Upper lobe of right lung (tissue), 1 donor: Measurements from ENCODE around the gene PDLIM5. TPM values are rescaled to one million over a fixed set of nuclear protein-coding genes. Genes with fewer than 3 reads are reported as not detected.

Experiments used
- ATAC-seq: fragments of 200-7000 bp; cut with Tn5 transposase; one replicate; pipeline ENCODE4 v1.9.1; 2020; ENCODE audit warnings: mild to moderate bottlenecking, moderate library complexity
- DNase-seq: peaks from one replicate; pipeline ENCODE4 v3.0.0-alpha.2; 2020
- H3K27ac ChIP-seq: fragments of 200-600 bp; one replicate; pipeline ENCODE4 v1.8.0; 2022
- H3K27me3 ChIP-seq: fragments of 200-600 bp; one replicate; pipeline ENCODE4 v1.8.0; 2022; ENCODE audit warnings: mild to moderate bottlenecking
- H3K36me3 ChIP-seq: fragments of 200-600 bp; one replicate; pipeline ENCODE4 v1.8.0; 2022
- H3K4me1 ChIP-seq: fragments of 200-600 bp; one replicate; pipeline ENCODE4 v1.8.0; 2022
- H3K4me3 ChIP-seq: fragments of 200-600 bp; one replicate; pipeline ENCODE4 v1.8.0; 2022; ENCODE audit warnings: mild to moderate bottlenecking
- H3K9me3 ChIP-seq: fragments of 200-600 bp; one replicate; pipeline ENCODE4 v1.8.0; 2022
- CTCF ChIP-seq: fragments of 200-600 bp; IDR thresholded peaks from one replicate; pipeline ENCODE4 v1.8.0; 2022; ENCODE audit warnings: antibody characterized with exemption
- intact Hi-C: fragments of 100-400 bp; cut with DNase I; formaldehyde crosslinking; loops from one replicate; pipeline ENCODE4 v1.11.0; 2022
- total RNA-seq: library from RNA; stranded (reverse); fragmentation: NEBNext Ultra II Directional; extraction: Animal tissue kit (Norgen Biotek cat#: 25700); gene quantifications from one replicate; pipeline ENCODE4 v1.2.1, GENCODE V29; 2021
- donor health status: DM: no; HTN: yes; CAD: no; lungs with severe emphysema.

Gene PDLIM5
- total RNA-seq, 1 donor from 2014 or later, result 82.8 TPM

DNA sequence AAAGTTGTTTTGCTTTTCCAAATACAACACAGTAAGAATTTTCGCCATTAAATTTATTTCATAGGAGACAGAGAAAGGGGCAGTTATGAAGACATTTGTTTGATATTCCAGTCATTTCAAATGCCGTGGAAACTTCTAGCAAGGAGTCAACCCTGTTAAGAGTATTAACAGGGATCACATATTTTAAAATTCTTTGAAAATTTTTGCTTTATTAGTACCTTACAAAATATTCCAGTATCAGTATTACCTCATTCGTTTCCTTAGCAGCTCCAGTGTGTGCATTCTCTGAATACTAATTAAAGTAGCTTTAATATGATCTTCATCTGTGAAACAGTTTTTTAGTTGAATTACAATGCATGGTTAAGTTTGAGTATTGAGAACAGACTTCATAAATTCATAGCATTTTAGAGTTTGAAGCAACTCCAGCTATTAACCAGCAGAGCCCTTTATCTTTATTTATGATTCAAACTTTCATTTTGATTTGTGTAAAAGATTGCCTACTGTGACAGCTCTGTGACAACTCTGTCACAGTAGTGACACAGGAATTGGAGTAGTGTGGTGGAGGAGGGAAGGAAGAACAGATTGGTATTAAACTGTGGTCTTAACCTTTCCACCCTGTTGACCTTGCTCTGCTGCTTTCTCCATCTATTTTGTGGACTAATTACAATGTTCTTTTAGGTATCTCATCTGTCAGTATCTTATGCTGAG is 86.3 kb downstream of the PDLIM5 start:
- no peaks in the 10 kb centered on the region for H3K9me3 ChIP-seq
- no peak for DNase-seq
- no peaks in the 10 kb centered on the region for H3K36me3 ChIP-seq
- H3K4me1 ChIP-seq, result peaks cover 48% of the 10 kb centered on the region
- no peak overlapping the region for H3K27ac ChIP-seq
- H3K4me3 ChIP-seq, result no peak overlapping the region
- intact Hi-C loops, result no loop called here
- no peak for TF ChIP-seq CTCF
- no peak for ATAC-seq
- H3K27me3 ChIP-seq, result no peaks in the 10 kb centered on the region

GRCh38 chr4:94540476-94540875 is 88.7 kb downstream of the PDLIM5 start:
- no peak overlapping the region for H3K4me3 ChIP-seq
- H3K36me3 ChIP-seq, result no peaks in the 10 kb centered on the region
- H3K27me3 ChIP-seq, result no peaks in the 10 kb centered on the region
- no peak for TF ChIP-seq CTCF
- peaks cover 27% of the 10 kb centered on the region for H3K4me1 ChIP-seq
- ATAC-seq (no peak), DNase-seq (no peak)
- no peak overlapping the region for H3K27ac ChIP-seq
- intact Hi-C loops, result no loop called here
- no peaks in the 10 kb centered on the region for H3K9me3 ChIP-seq

DNA sequence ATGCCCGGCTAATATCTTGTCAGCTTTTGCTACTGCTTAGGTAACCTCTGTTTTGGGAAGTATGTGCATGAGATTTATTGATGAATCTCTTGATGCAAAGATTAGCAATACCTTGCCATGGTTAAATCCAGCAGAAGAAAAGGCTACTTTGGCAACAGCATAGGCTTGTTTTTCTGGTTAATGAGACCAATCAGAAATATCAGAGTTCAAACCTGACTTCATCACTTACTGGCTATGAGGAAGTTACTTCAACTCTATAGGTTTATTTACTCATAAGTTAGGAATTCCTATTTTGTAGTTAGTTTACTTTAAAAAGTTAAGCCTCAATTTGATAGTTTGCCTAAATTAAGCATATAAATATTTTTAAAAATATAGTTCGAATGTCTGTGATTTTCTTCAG is 93.1 kb downstream of the PDLIM5 start:
- Histone ChIP-seq H3K27me3 (no peaks in the 10 kb centered on the region), H3K4me3 (no peak overlapping the region), H3K4me1 (peaks cover 11% of the 10 kb centered on the region), H3K36me3 (no peaks in the 10 kb centered on the region), H3K27ac (no peak overlapping the region), H3K9me3 (no peaks in the 10 kb centered on the region)
- ATAC-seq (no peak), DNase-seq (no peak)
- intact Hi-C loops, result no loop called here
- TF ChIP-seq CTCF, result no peak

DNA sequence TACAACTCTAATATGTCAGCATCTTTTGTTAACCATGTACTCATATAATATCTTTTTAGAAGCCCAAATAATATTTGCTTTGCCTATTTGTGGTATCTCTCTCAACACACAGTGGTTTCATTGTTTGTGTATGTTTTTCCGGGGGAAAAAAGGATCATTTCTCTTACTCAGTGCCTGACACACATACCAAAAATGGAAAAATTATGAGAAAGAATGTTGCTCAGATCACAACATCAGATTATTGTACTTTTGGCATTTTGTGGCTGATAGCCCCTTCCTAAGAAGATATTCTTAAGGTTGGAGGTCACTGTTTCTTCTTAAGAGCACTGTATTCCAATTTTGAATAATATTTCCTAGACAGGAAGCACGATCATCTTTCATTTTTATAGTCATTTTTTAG is 93.6 kb downstream of the PDLIM5 start:
- H3K4me3 ChIP-seq, result no peak overlapping the region
- DNase-seq (no peak), ATAC-seq (no peak)
- H3K4me1 ChIP-seq, result peaks cover 11% of the 10 kb centered on the region
- no peaks in the 10 kb centered on the region for H3K36me3 ChIP-seq
- no peaks in the 10 kb centered on the region for H3K27me3 ChIP-seq
- intact Hi-C loops, result no loop called here
- no peak overlapping the region for H3K27ac ChIP-seq
- no peak for TF ChIP-seq CTCF
- H3K9me3 ChIP-seq, result no peaks in the 10 kb centered on the region

- Histone ChIP-seq H3K4me3 (no peak overlapping the region), H3K4me1 (peaks cover 11% of the 10 kb centered on the region), H3K27ac (no peak overlapping the region)
These were observed 95.2 kb downstream of the PDLIM5 start for GRCh38 chr4:94546949-94547348.

More at GRCh38 chr4:94546949-94547348, 95.2 kb downstream of the PDLIM5 start:
- Histone ChIP-seq H3K36me3 (no peaks in the 10 kb centered on the region), H3K27me3 (no peaks in the 10 kb centered on the region), H3K9me3 (no peaks in the 10 kb centered on the region)
- TF ChIP-seq CTCF, result no peak
- no peak for ATAC-seq
- intact Hi-C loops, result no loop called here
- DNase-seq, result no peak
